IMR-90 (cell line): Measurements from ENCODE around the gene RING1. TPM values are rescaled to one million over a fixed set of nuclear protein-coding genes. Genes with fewer than 3 reads are reported as not detected.

Source experiments
- microRNA-seq, 2 experiments: library from miRNA; stranded (forward) in 1 of 2; unstranded in 1 of 2; fragments of 10-50 nt in 1 of 2; fragments of <30 nt in 1 of 2; gene quantifications in 1 of 2; microRNA quantifications in 1 of 2; one replicate each; pipeline versions ENCODE3 to v1.1.0; 2013 to 2020; ENCODE audit not compliant: insufficient read depth in 1 of 2, insufficient read length in 1 of 2, unreplicated experiment in 1 of 2
- polyA plus RNA-seq, 3 experiments: library from polyadenylated mRNA; depleted of rRNA; stranded (reverse); fragments of >200 nt; gene quantifications; 2 replicates each; pipeline ENCODE4 v1.2.3, GENCODE V29; 2012; ENCODE audit warnings: low replicate concordance in 1 of 3
- small RNA-seq, 5 experiments: library from RNA; depleted of rRNA; stranded (forward); fragments of <200 nt; gene quantifications; one replicate each; pipeline ENCODE3, GENCODE V24; 2012
- total RNA-seq: library from RNA; depleted of rRNA; stranded (reverse); fragments of >200 nt; gene quantifications from 2 replicates; pipeline ENCODE4 v1.2.3, GENCODE V29; 2012; rRNA removed

RING1 gene
- total and polyA plus RNA-seq, 2 of the 4 experiments (the other 2 are of a cell fraction) = 14.9 to 40.8 TPM

Small RNA genes lying within 50 kb of the gene (microRNA-seq; reads per million reads assigned to microRNA genes)
- gene MIR219A1 (ENCODE audit: insufficient read depth in 1 of 2, insufficient read length in 1 of 2, unreplicated experiment in 1 of 2) (3.7 to 44.4 reads per million in 2 experiments), gene RNY4P10 (ENCODE audit: insufficient read depth, insufficient read length) (4.1 reads per million)

Small RNA genes lying within 50 kb of the gene (small RNA-seq; reads per million reads assigned to genes)
- gene MIR219A1 (0.74 to 35.0 (median 10.3) reads per million in 5 experiments), gene RNY4P10 (0 to 4.8 (median 0.31) reads per million in 5 experiments)

Other genes with a start within 250 kb of the RING1 start
- gene BRD2, start 239.9 kb upstream of the RING1 start, total RNA-seq = 75.8 and 99.5 TPM in 2 replicates
- gene BRD2, start 239.9 kb upstream of the RING1 start, polyA plus RNA-seq (2012; rRNA removed) = 140 and 144 TPM in 2 replicates
- not detected in 2 replicates for gene HLA-DOA, start 198.9 kb upstream of the RING1 start, total RNA-seq
- not detected in 2 replicates for gene HLA-DOA, start 198.9 kb upstream of the RING1 start, polyA plus RNA-seq (2012; rRNA removed)
- gene HLA-DPA1, start 134.9 kb upstream of the RING1 start, total RNA-seq = not detected in 2 replicates
- not detected in 2 replicates for gene HLA-DPA1, start 134.9 kb upstream of the RING1 start, polyA plus RNA-seq (2012; rRNA removed)
- gene HLA-DPB1, start 132.5 kb upstream of the RING1 start, total RNA-seq = 5.8 and 7.7 TPM in 2 replicates
- gene HLA-DPB1, start 132.5 kb upstream of the RING1 start, polyA plus RNA-seq (2012; rRNA removed) = 9.7 and 10.7 TPM in 2 replicates
- under 0.01 TPM in 2 replicates for gene COL11A2, start 16.0 kb upstream of the RING1 start, total RNA-seq
- 0.38 and 0.52 TPM in 2 replicates for gene COL11A2, start 16.0 kb upstream of the RING1 start, polyA plus RNA-seq (2012; rRNA removed)
- gene RXRB, start 7.8 kb upstream of the RING1 start, total RNA-seq = 16.7 and 18.6 TPM in 2 replicates
- 46.9 and 53.7 TPM in 2 replicates for gene RXRB, start 7.8 kb upstream of the RING1 start, polyA plus RNA-seq (2012; rRNA removed)
- 134 and 135 TPM in 2 replicates for gene SLC39A7, start 7.6 kb upstream of the RING1 start, total RNA-seq
- 196 and 208 TPM in 2 replicates for gene SLC39A7, start 7.6 kb upstream of the RING1 start, polyA plus RNA-seq (2012; rRNA removed)
- 1.6 and 1.9 TPM in 2 replicates for gene HSD17B8, start 3.8 kb upstream of the RING1 start, total RNA-seq
- gene HSD17B8, start 3.8 kb upstream of the RING1 start, polyA plus RNA-seq (2012; rRNA removed) = 3.4 and 4.3 TPM in 2 replicates
- 26.4 and 29.8 TPM in 2 replicates for gene VPS52, start 63.4 kb downstream of the RING1 start, total RNA-seq
- 54.6 and 57.8 TPM in 2 replicates for gene VPS52, start 63.4 kb downstream of the RING1 start, polyA plus RNA-seq (2012; rRNA removed)
- gene RPS18, start 63.6 kb downstream of the RING1 start, total RNA-seq = 6,097 and 6,577 TPM in 2 replicates
- 8,417 and 8,876 TPM in 2 replicates for gene RPS18, start 63.6 kb downstream of the RING1 start, polyA plus RNA-seq (2012; rRNA removed)
- 0.72 and 0.83 TPM in 2 replicates for gene B3GALT4, start 68.6 kb downstream of the RING1 start, total RNA-seq
- 0.49 and 0.70 TPM in 2 replicates for gene B3GALT4, start 68.6 kb downstream of the RING1 start, polyA plus RNA-seq (2012; rRNA removed)
- gene WDR46, start 80.7 kb downstream of the RING1 start, total RNA-seq = 68.9 and 73.8 TPM in 2 replicates
- 81.6 and 88.0 TPM in 2 replicates for gene WDR46, start 80.7 kb downstream of the RING1 start, polyA plus RNA-seq (2012; rRNA removed)
- gene PFDN6, start 81.1 kb downstream of the RING1 start, total RNA-seq = 24.4 and 41.7 TPM in 2 replicates
- gene PFDN6, start 81.1 kb downstream of the RING1 start, polyA plus RNA-seq (2012; rRNA removed) = 76.5 and 92.1 TPM in 2 replicates
- 4.1 and 4.4 TPM in 2 replicates for gene RGL2, start 90.4 kb downstream of the RING1 start, total RNA-seq
- gene RGL2, start 90.4 kb downstream of the RING1 start, polyA plus RNA-seq (2012; rRNA removed) = 26.9 TPM in 2 replicates
- gene TAPBP, start 105.6 kb downstream of the RING1 start, total RNA-seq = 12.5 and 13.1 TPM in 2 replicates
- gene TAPBP, start 105.6 kb downstream of the RING1 start, polyA plus RNA-seq (2012; rRNA removed) = 62.5 and 63.3 TPM in 2 replicates
- 5.8 and 6.8 TPM in 2 replicates for gene ZBTB22, start 109.2 kb downstream of the RING1 start, total RNA-seq
- gene ZBTB22, start 109.2 kb downstream of the RING1 start, polyA plus RNA-seq (2012; rRNA removed) = 12.7 and 13.0 TPM in 2 replicates
- gene DAXX, start 114.5 kb downstream of the RING1 start, total RNA-seq = 77.8 and 92.2 TPM in 2 replicates
- 75.9 and 87.2 TPM in 2 replicates for gene DAXX, start 114.5 kb downstream of the RING1 start, polyA plus RNA-seq (2012; rRNA removed)
- 33.9 and 35.3 TPM in 2 replicates for gene KIFC1, start 183.3 kb downstream of the RING1 start, total RNA-seq
- gene KIFC1, start 183.3 kb downstream of the RING1 start, polyA plus RNA-seq (2012; rRNA removed) = 40.6 and 41.9 TPM in 2 replicates
- gene PHF1, start 202.5 kb downstream of the RING1 start, total RNA-seq = 9.0 and 12.2 TPM in 2 replicates
- 47.2 and 50.8 TPM in 2 replicates for gene PHF1, start 202.5 kb downstream of the RING1 start, polyA plus RNA-seq (2012; rRNA removed)
- gene CUTA, start 209.6 kb downstream of the RING1 start, total RNA-seq = 122 and 136 TPM in 2 replicates
- 427 and 483 TPM in 2 replicates for gene CUTA, start 209.6 kb downstream of the RING1 start, polyA plus RNA-seq (2012; rRNA removed)
- 1.4 TPM in 2 replicates for gene SYNGAP1, start 211.6 kb downstream of the RING1 start, total RNA-seq
- 15.3 and 17.0 TPM in 2 replicates for gene SYNGAP1, start 211.6 kb downstream of the RING1 start, polyA plus RNA-seq (2012; rRNA removed)
- gene ZBTB9, start 246.1 kb downstream of the RING1 start, total RNA-seq = 5.4 and 5.6 TPM in 2 replicates
- 4.7 and 5.9 TPM in 2 replicates for gene ZBTB9, start 246.1 kb downstream of the RING1 start, polyA plus RNA-seq (2012; rRNA removed)